Stimulated activated CD8-positive, alpha-beta memory T cell treated with anti-CD3 and anti-CD28 coated beads, Interleukin-12 subunit alpha, Interleukin-12 subunit beta, amount 100 ng/mL, for 4 hours (primary cell): ENCODE results near the gene PCDHGC4.

Experiments
- DNase-seq: peaks from one replicate; pipeline ENCODE4 v3.0.0-alpha.2; 2020; ENCODE audit warnings: low read depth

PCDHGC4 gene

DNA sequence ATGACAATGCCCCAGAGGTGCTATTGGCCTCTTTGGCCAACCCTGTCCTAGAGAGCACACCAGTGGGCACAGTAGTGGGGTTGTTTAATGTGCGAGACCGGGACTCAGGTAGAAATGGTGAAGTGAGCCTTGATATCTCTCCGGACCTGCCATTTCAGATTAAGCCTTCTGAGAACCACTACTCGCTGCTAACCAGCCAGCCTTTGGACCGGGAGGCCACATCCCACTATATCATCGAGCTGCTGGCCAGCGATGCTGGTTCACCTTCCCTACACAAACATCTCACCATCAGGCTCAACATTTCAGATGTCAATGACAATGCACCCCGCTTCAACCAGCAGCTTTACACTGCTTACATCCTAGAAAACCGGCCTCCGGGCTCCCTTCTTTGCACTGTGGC lies 5.4 kb downstream of the PCDHGC4 start:
- DNase-seq: no peak

- no peak for DNase-seq
Measured at GRCh38 chr5:141490771-141491170, 5.9 kb downstream of the PCDHGC4 start.

GRCh38 chr5:141491323-141492167 lies 6.7 kb downstream of the PCDHGC4 start:
- DNase-seq: no peak

- DNase-seq: no peak
Measured at GRCh38 chr5:141492168-141492885, 7.5 kb downstream of the PCDHGC4 start.

DNA sequence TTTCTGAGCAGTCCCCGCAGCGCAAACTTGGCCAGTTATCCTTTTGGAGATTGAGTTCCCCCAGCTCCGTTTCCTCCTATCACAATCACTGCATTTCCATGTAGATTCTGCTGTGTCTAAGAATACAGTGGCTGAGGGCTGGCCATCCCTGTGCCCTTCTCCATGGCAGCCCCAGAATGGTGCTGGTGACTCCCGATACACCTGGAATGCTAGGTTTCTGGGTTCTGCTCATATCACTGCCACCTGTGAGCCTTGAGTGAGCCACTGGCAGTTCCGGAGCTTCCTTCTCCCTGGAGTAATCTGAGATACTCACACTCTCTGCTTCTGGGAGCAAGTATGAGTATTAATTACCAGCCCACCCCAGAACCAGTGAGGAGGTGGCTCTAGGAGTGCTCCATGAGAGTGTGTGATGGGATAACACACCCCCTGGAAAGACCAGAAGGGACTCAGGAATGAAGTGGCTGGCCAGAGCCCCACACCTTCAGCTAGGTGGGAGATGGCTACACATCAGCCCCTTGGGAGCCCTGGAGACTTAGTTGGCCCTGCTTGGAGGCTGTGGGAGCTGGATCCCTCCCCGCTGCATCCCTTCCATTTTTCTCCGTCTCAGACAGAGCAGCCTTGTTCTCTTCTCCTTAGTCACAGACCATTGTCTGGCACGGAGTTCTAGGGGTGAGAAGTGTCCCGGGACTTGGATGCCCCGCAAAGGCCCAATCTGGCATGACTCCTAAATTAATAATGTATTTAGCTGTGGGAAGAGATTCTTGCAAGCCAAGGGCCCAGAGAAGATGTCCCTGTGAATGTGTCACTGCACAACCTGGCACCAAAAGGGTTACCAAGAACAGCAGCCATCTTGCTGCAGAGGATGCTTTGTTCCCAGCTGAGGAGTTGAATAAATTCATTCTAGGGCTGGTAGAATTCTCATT lies 8.9 kb downstream of the PCDHGC4 start:
- no peak for DNase-seq

DNA sequence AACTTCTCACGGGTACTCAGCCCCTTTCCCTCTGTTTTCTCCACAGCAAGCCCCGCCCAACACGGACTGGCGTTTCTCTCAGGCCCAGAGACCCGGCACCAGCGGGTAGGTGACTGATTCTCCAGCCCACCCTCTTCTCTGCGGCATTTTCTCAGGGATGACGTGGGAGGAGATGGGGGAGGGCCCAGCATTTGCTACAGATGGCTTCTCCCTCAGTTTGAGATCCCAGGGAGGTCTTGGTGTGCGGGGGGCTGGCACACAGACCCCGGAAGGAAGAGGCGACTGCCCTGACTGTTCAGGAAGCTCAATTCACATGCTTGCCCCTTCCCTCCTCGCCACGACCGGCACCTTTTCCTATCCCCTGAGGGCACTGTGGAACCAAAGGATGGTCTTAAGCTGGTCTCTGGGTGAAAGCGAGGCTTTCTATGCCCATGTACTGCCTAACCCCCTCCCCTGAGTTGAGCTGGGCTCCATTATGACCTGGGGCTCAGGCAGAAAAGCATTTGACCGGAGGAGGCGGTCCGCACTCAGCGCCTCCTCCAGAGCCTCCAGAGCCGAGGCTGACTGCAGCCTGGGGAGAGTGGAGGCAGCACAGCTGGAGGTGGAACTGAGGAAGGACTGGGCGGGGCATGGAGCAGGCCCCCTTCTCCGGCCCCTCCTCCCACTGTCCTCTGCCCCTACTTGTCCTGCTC lies 10.1 kb downstream of the PCDHGC4 start:
- DNase-seq: no peak

- DNase-seq: no peak
Measured at GRCh38 chr5:141495453-141495811, 10.6 kb downstream of the PCDHGC4 start.

DNA sequence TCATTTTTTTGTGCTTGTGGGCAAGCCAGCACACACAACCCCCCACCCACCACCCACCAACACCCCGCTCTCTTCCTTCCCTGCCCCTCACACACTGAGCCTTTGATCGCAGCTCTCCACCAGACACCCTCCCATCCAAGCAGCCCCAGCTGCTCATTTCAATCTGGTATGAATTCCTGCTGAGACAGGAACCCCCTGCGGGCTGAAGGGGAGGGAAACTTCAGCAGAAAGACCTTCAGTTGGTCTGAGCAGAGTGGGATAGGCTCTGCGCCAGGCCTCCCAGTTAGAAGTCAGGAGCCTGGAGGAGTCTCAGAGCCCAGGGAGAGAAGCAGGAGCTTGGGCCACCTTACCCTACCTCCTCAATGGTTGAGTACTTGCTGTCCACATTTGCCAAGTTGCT lies 11.2 kb downstream of the PCDHGC4 start:
- DNase-seq: no peak

- no peak for DNase-seq
Measured at GRCh38 chr5:141501761-141502160, 16.9 kb downstream of the PCDHGC4 start.

DNA sequence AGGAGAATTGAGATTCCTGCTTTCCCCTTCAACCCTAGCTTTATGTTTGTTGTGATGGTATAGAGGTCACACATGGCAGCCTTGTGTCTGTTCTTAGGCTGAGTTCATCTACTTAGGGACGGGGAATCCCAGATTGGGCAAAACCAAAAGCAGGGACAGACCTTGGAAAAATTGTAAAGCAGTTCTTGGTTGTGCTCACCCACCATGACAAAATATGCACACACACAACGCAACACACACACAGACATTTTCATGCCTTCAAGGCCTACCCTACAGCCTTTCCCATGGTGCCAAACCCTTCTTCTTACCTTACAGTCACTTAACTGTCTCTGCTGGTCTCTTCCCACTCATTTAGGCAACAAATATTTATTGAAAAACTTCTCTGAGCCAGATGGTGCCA lies 18.9 kb downstream of the PCDHGC4 start:
- no peak for DNase-seq

- no peak for DNase-seq
Measured at GRCh38 chr5:141504216-141504615, 19.4 kb downstream of the PCDHGC4 start.

DNA sequence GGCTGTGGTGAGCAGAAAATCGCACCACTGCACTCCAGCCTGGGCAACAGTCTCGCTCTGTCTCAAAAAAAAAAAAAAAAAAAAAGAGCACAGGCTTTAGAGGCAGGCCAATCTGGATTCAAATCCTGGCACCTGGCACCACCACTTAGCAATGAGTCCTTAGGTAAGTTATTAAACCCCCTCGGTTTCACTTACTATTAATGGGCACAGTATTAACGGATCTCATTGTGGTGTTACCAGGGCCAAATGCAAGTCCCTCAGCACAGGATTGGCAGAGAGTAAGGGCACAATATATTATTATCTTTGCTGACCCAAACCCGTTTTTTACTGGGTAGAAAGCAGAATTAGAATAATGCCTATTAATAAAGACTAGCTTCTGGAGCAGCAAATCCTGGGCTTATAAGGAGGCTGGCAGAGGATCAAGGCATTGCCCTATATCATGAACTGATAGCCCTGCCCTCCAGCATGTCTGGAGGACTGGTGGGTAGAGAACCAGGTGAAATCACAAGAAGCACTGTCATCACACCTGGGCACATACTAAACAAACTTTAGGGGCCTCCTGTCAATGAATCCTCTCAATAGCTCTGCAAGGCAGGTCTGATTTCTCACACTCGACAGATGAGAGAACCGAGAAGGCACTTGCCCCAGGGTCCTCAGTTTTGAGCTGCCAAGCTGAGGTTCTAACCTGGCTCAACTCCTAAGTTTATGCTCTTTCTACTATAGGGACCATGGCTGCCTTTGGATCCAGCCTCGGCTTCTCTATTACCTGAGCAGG lies 21.7 kb downstream of the PCDHGC4 start:
- DNase-seq: no peak

GRCh38 chr5:141507387-141508091 lies 22.7 kb downstream of the PCDHGC4 start:
- DNase-seq: no peak

DNA sequence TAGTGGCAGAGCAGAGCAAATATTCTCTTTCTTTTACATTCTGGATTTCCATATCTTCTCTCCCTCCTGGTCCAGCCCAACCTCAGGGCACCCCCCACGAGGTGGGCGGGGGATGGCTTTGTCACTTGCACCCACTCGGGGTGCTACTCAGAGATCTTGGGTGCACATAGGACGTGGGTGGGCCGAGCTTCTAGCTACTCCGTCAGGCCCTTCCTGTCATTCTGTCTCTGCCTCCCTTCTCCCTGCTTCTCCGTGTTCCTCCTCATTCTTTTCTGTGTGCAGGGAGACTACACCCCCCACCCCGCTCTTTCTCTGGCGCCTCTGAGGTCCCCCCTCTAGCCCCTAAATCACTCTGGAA lies 23.6 kb downstream of the PCDHGC4 start:
- no peak for DNase-seq

- DNase-seq: no peak
Measured at GRCh38 chr5:141508798-141509611, 24.2 kb downstream of the PCDHGC4 start.

DNA sequence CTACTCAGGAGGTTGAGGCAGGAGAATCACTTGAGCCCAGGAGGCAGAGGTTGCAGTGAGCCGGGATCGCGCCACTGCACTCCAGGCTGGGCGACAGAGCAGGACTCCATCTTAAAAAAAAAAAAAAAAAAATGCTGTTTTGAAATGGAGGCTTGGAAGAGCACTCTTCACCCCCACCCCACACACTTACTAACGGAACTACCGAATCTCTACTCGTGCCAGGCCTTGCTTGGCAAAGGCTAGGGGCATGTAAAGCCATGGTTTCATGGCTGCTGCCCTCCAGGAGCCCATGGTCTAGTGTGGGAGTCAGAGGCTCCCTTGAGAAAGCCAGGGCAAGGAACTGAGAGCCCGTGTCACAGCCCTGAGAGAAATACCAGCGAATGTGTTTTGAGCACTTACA lies 25.3 kb downstream of the PCDHGC4 start:
- no peak for DNase-seq

- DNase-seq: no peak
Measured at GRCh38 chr5:141510850-141511601, 26.2 kb downstream of the PCDHGC4 start.

DNA sequence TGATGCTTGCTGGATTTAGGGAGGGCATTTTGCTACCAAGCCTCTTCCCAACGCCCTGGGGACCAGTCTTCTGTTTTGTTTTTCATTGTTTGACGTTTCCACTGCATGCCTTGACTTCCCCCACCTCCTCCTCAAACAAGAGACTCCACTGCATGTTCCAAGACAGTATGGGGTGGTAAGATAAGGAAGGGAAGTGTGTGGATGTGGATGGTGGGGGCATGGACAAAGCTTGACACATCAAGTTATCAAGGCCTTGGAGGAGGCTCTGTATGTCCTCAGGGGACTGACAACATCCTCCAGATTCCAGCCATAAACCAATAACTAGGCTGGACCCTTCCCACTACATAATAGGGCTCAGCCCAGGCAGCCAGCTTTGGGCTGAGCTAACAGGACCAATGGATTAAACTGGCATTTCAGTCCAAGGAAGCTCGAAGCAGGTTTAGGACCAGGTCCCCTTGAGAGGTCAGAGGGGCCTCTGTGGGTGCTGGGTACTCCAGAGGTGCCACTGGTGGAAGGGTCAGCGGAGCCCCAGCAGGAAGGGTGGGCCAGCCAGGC lies 27.0 kb downstream of the PCDHGC4 start:
- DNase-seq: no peak
